HTERT RPE-1 (cell line): ENCODE measurements around the gene PIGC.

Source experiments
- in situ Hi-C: fragments of 300-500 bp; cut with MboI; formaldehyde crosslinking; loops from 4 replicates; pipeline ENCODE4 v1.14.3; 2020; ENCODE audit warnings: low sequenced_read_pairs

PIGC gene

DNA sequence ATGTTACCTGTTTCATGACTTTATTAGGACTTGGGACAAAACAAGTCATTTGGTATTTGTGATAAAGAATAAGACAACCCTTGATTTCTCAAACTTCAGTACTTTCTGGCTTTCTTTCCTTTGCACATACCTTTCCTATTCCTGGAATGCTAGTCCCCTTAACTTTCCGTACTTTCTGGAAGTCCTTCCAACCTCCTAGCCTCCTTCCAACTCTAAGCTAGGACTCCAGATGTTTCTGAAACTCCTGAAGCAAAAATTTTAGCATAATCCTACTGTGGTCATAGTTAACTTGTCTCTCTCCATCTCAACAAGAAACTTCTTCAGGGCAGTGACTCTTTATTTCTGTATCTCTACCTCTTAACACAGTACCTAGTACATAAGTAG is 43.2 kb downstream of the PIGC start:
- in situ Hi-C loops = no loop called here

DNA sequence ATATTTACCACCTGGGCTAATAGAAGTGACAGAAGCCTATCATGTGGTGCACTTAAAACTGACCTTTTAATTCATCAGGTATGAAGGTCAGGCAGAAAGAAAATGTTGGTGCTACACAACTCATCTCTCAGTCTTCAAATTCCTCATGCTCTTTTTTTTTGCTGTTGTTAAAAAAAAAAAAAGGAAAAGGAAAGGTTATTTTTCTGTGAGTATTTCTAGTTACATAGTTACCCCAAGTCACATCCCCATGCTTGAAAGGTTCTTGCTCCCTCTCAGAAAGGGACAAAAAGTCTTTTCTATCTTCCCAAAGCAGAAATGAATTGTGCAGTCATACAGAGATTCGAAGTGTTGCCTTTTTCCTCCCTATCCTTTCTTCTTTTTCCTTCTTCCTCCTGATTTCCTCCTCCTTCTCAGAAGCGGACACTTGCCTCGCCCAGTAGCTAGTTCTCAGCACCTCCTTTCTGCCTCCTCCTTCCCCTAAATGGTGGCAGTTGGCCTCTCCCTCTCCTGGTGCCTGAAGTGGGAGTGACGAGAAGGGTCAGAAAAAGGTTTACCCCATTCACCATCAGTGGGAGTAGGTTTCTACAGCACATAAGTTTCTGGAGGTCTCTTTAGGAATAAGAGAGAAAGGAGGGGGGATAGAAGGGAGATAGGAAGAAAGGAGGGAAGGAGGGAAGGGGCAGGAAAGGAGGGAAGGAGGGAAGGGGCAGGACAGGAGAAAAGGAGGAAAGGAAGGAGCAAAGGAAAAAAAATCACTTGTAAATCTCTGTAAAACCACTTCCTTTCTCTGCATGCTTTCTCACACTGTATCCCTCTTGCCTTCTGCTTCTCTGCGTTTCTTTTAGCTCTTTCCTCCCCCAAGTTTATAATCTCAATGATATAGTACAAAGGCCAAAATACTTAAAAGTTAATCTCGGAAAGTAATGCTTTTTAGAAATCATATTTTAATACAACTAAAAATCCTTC is 43.8 kb downstream of the PIGC start:
- in situ Hi-C loops = no loop called here

DNA sequence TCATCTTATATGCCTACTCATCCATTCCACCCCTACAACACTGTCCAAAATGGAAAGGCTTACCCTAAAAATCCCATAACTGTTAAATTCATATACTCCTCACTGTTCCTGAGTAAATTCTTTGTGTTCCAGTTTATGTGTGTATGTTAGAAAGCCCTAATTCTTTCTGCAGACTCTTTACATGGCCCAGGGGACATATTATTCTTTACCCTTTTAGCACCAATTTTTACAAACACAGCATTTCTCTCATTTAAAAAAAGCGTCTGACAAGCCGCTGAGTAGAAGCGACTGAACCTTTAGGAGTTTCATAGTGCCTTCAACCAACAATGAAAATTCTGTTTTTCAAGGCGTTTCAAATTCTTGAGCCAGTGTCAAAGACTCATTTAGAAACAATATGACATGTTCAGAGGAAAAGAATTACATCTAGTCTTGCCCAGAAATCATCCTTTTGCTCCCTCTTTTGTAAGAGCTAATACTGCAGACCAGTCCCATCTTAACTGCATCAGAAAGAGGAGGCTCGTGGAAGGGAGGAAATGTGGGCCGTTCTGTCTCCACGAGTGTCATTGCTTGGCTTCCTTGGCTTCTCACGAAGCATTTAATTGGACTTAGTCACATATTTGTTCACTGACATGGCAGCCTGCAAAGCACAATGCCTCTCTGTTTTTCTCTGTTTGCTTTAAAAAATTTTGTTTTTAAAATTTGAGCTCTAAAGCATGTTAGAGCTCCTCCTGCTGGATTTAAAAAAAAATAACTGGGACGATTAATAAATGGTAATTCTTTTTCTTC is 44.7 kb downstream of the PIGC start:
- in situ Hi-C loops = no loop called here

DNA sequence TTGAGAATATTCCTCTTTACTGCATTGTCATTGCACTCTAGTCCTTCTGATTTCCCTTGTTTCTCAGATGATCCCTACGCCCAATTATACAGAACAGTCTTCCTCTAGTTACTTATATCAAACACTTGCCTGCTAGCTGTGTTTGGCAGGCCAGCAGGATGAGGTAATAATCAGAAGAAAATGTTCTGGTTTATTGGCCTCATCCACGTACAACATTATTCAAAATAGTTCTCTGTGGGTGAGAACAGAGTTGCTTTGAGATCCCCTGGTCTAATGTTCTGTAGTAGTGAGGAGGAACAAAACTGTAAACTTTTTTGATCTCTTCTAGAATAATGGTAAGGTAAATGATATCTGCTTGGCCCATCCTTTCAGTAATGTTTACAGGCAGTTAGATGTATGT is 45.7 kb downstream of the PIGC start:
- in situ Hi-C loops = no loop called here

DNA sequence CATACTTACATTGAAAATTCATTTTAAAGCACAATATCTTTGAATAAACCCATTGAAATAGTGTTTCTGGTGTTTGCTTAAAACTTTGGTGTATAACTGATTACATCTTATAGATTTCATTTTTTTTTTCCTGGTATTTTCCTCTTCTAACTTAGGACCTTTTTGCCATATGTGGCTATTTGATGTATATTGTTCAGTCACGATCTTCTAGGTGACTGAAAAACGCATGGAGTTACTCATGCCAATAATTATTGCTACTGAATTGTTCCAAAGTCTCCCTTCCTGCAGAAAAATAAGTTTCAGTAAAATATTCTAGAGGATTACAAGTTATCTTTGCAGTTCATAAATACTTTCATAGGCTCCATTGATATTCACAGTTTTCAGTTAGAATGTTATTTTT is 46.2 kb downstream of the PIGC start:
- in situ Hi-C loops = no loop called here

DNA sequence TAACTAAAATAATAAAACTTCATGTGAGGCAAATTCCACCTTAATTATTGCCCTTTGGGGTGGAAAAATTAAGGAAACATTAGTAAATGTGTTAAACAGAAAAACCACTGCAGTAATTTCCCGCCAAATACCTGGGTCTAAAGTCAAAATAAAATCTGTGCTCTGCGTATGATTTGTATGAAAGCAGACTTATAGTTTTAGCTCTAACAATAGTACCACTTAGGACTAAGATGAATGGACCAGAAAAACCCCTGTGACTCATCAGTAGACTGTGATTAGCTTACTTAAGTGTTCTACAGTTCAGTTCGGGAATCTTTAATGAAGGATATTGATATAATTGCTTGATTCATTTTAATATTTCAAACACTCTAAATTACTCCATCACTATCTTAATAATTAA is 46.6 kb downstream of the PIGC start:
- in situ Hi-C loops = no loop called here

DNA sequence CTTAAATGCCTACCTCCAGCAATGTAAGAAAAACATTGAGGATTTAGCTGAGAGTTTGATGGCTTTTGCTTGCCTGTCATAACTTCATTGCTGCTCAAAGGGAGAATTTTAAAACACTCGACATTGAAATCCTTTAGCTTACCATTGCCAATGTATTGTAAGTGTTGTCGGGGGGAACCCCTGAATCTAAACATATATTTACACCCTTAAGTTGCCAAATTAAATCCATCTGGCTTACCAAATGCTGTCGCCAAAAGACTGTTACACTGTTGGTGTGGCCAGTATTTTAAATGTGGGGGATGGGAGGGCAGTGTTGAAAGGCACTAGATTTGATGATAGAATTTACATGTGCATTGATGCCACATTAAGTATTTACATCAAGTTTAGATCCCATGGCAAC is 48.3 kb downstream of the PIGC start:
- in situ Hi-C loops = no loop called here

DNA sequence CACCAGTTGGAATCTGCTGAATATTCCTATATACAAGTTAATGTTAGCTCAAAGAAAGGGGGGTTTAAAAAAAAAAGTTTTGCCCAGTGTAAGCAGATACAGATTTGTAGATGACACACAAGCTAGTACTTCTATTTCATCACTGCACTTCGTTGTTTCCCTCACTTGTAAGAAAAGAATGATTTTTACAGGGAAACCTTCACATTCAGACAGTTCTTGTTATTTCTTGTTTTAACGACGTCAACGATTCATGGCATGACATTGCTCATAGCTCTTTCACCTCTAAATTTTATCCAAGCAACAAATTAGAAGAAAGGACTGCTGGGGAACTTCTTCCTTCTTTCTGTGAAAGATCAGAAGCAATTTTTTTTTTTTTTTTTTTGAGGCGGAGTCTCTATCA is 49.1 kb downstream of the PIGC start:
- in situ Hi-C loops = no loop called here

DNA sequence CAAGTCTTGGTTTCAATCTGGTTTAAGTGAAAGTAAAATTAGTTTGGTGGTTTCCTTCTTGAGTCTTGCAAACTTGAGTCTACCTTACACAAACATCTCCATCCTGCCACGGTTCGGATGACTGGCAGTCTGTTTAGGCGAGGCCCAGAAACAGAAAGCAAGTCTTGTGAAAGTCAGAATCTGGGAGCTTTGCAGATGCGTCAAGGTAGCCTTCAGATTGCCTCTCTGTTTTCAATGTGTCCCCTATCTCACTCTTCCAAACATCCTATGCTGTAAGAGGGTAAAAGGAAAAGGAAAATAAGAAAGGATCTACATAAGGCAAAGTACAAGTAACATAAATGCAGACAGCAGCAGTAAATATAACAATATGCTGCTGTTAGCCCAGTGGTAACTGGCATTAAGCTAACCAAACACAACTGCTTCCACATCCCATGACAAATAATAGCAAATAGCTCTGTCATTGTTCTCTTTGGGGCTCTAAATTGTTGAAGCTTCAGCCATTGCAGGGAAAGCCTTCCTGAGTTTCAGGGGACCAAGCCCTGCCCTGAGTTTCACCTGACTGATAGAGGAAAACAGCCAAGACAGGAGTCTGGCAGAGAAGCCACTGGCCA is 49.6 kb downstream of the PIGC start:
- in situ Hi-C loops = no loop called here

DNA sequence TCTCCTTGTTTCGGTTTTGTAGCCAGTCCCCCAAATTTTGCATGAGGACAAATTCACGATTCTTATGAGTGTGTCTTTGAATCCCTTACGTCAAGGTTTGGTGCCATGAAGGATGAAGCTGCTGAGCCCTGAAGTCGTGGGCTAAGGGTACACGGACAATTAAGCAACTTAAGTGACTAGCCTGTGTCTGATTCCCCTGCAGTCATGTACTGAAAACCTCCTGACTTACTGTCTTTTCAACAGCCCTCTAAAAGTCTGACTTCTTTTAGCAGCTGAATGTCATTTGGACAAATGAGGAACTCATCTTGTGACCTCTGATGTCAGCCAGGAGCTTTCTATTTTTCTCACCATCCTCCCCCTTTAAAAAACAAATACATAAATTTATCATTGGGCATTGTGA is 50.5 kb downstream of the PIGC start:
- in situ Hi-C loops = no loop called here

DNA sequence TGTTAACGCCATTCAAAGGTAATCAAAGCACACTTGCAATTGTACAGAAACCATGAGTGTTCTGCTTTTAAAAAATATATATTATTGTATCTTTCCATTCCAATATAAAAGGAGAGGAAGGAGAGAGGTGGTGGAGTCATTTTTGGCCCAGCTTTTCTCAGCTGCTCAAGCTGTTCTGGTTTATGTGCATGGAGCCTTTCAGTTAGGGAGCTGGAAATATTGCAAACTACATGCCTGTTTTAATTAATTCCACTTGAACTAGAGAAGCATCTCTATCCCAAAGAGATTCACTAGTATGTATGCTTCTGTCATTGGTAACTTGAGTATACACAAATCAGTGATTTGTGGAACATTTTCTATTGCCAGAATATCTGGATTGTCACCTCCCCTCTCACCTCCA is 51.9 kb downstream of the PIGC start:
- in situ Hi-C loops = no loop called here
